Trophoblast cell (in vitro differentiated cells and primary cell): Measurements from ENCODE around the gene RNF144B.

Experiments used
- DNase-seq, 2 donors: peaks; one replicate each; pipeline ENCODE4 v3.0.0-alpha.2; 2016
- H2AFZ ChIP-seq: 2 replicates; pipeline ENCODE4 v1.6.1; 2013; ENCODE audit warnings: low read length, moderate library complexity, mild to moderate bottlenecking; ENCODE audit not compliant: insufficient read depth, poor library complexity
- H2AK5ac ChIP-seq: 2 replicates; pipeline ENCODE4 v1.6.1; 2013; ENCODE audit warnings: mild to moderate bottlenecking, low read length
- H2BK120ac ChIP-seq: 2 replicates; pipeline ENCODE4 v1.6.1; 2013; ENCODE audit warnings: low read length, mild to moderate bottlenecking, moderate library complexity; ENCODE audit not compliant: insufficient read depth, poor library complexity
- H2BK12ac ChIP-seq: 2 replicates; pipeline ENCODE4 v1.6.1; 2013; ENCODE audit warnings: mild to moderate bottlenecking, low read length, moderate library complexity
- H2BK5ac ChIP-seq: 2 replicates; pipeline ENCODE4 v1.6.1; 2013; ENCODE audit warnings: low read length, low read depth, moderate library complexity, mild to moderate bottlenecking; ENCODE audit not compliant: poor library complexity
- H3K14ac ChIP-seq: 2 replicates; pipeline ENCODE4 v1.6.1; 2013; ENCODE audit warnings: mild to moderate bottlenecking, low read length
- H3K18ac ChIP-seq: 2 replicates; pipeline ENCODE4 v1.6.1; 2013; ENCODE audit warnings: mild to moderate bottlenecking, low read length
- H3K23ac ChIP-seq: 2 replicates; pipeline ENCODE4 v1.6.1; 2013; ENCODE audit warnings: low read length
- H3K27ac ChIP-seq: 2 replicates; pipeline ENCODE4 v1.5.1; 2013; ENCODE audit warnings: low read depth, mild to moderate bottlenecking, inconsistent platforms, low read length, moderate library complexity
- H3K27me3 ChIP-seq: 2 replicates; pipeline ENCODE4 v1.6.1; 2013; ENCODE audit warnings: inconsistent platforms, mild to moderate bottlenecking, low read length, moderate library complexity; ENCODE audit not compliant: insufficient read depth
- H3K36me3 ChIP-seq, 2 experiments: 1 replicate in 1 of 2; 2 replicates in 1 of 2; pipeline ENCODE4 v1.6.1; 2013; ENCODE audit warnings: low read length in 2 of 2, mild to moderate bottlenecking in 2 of 2, moderate library complexity in 1 of 2; ENCODE audit not compliant: insufficient read depth in 2 of 2, control insufficient read depth in 1 of 2
- H3K4ac ChIP-seq: 2 replicates; pipeline ENCODE4 v1.6.1; 2013; ENCODE audit warnings: low read depth, mild to moderate bottlenecking, low read length, moderate library complexity
- H3K4me1 ChIP-seq, 2 experiments: 1 replicate in 1 of 2; 2 replicates in 1 of 2; pipeline ENCODE4 v1.6.1; 2013; ENCODE audit warnings: low read length in 2 of 2, mild to moderate bottlenecking in 2 of 2, moderate library complexity in 1 of 2; ENCODE audit not compliant: insufficient read depth in 2 of 2, control insufficient read depth in 1 of 2
- H3K4me2 ChIP-seq: 2 replicates; pipeline ENCODE4 v1.6.1; 2013; ENCODE audit warnings: inconsistent platforms, mild to moderate bottlenecking, low read length, moderate library complexity
- H3K4me3 ChIP-seq: 2 replicates; pipeline ENCODE4 v1.5.1; 2013; ENCODE audit warnings: mild to moderate bottlenecking, low read depth, low read length, inconsistent platforms
- H3K79me1 ChIP-seq: one replicate; pipeline ENCODE4 v1.6.1; 2013; ENCODE audit warnings: low read length
- H3K79me2 ChIP-seq: 2 replicates; pipeline ENCODE4 v1.6.1; 2013; ENCODE audit warnings: low read length, mild to moderate bottlenecking; ENCODE audit not compliant: control insufficient read depth, insufficient read depth, poor library complexity
- H3K9ac ChIP-seq: 2 replicates; pipeline ENCODE4 v1.6.1; 2013; ENCODE audit warnings: mild to moderate bottlenecking, low read length
- H3K9me3 ChIP-seq: 2 replicates; pipeline ENCODE4 v1.6.1; 2013; ENCODE audit warnings: low read depth, mild to moderate bottlenecking, control low read depth, inconsistent platforms, low read length; ENCODE audit not compliant: insufficient read depth
- H4K12ac ChIP-seq: 2 replicates; pipeline ENCODE4 v1.6.1; 2013; ENCODE audit warnings: low read depth, mild to moderate bottlenecking, low read length, moderate library complexity
- H4K8ac ChIP-seq: 2 replicates; pipeline ENCODE4 v1.6.1; 2013; ENCODE audit warnings: low read depth, mild to moderate bottlenecking, low read length, moderate library complexity
- H4K91ac ChIP-seq: one replicate; pipeline ENCODE4 v1.6.1; 2013; ENCODE audit warnings: low read depth, mild to moderate bottlenecking, low read length, moderate library complexity
- WGBS: extraction: QIAGEN DNeasy Blood & Tissue Kit; methylation state at CpG from one replicate; pipeline ENCODE4 v1.1.7; 2013; ENCODE audit warnings: missing lambda C conversion rate; ENCODE audit not compliant: insufficient read length, insufficient coverage; ENCODE audit errors: extremely low coverage; 5-methylcytosine and 5-hydroxymethylcytosine counted together

RNF144B gene

GRCh38 chr6:18432619-18433018, 45.5 kb downstream of the RNF144B start:
- WGBS: no CpG with 5 or more reads among the region's 3 CpGs

GRCh38 chr6:18433059-18433458, 45.9 kb downstream of the RNF144B start:
- Histone ChIP-seq H2BK5ac (no peak overlapping the region), H3K79me2 (no peaks in the 10 kb centered on the region), H4K12ac (no peak overlapping the region), H3K9me3 (no peaks in the 10 kb centered on the region), H2AFZ (no peak overlapping the region), H3K4me3 (no peak overlapping the region), H3K27me3 (no peaks in the 10 kb centered on the region), H4K91ac (no peak overlapping the region), H3K4me1 (peaks cover 0 to 5% of the 10 kb centered on the region in 2 experiments), H2BK120ac (no peak overlapping the region), H3K18ac (no peak overlapping the region), H3K79me1 (no peaks in the 10 kb centered on the region), H3K36me3 (no peaks in the 10 kb centered on the region), H4K8ac (no peak overlapping the region), H3K4me2 (no peak overlapping the region), H3K9ac (no peak overlapping the region), H3K14ac (no peak overlapping the region), H3K4ac (no peak overlapping the region), H2AK5ac (no peak overlapping the region), H3K23ac (no peak overlapping the region), H2BK12ac (no peak overlapping the region), H3K27ac (no peak overlapping the region)
- no CpG with 5 or more reads among the region's 2 CpGs for WGBS
- DNase-seq: no peak

More at GRCh38 chr6:18432619-18433018, 45.5 kb downstream of the RNF144B start:
- no peak overlapping the region for H4K12ac ChIP-seq
- H3K23ac ChIP-seq: no peak overlapping the region
- H3K14ac ChIP-seq: no peak overlapping the region
- H2AK5ac ChIP-seq: no peak overlapping the region
- H3K4ac ChIP-seq: no peak overlapping the region
- DNase-seq: no peak
- no peak overlapping the region for H3K4me3 ChIP-seq
- no peak overlapping the region for H2BK12ac ChIP-seq
- H3K79me1 ChIP-seq: no peaks in the 10 kb centered on the region
- H4K8ac ChIP-seq: no peak overlapping the region
- no peak overlapping the region for H3K27ac ChIP-seq
- H3K9me3 ChIP-seq: no peaks in the 10 kb centered on the region
- no peak overlapping the region for H4K91ac ChIP-seq
- H2BK5ac ChIP-seq: no peak overlapping the region
- H2BK120ac ChIP-seq: no peak overlapping the region
- no peaks in the 10 kb centered on the region for H3K27me3 ChIP-seq
- no peak overlapping the region for H3K4me2 ChIP-seq
- no peaks in the 10 kb centered on the region for H3K79me2 ChIP-seq
- no peak overlapping the region for H3K18ac ChIP-seq
- no peak overlapping the region for H3K9ac ChIP-seq
- peaks cover 0 to 5% of the 10 kb centered on the region in 2 experiments for H3K4me1 ChIP-seq
- no peak overlapping the region for H2AFZ ChIP-seq
- no peaks in the 10 kb centered on the region for H3K36me3 ChIP-seq

GRCh38 chr6:18436341-18436740, 49.2 kb downstream of the RNF144B start:
- Histone ChIP-seq H3K79me2 (no peaks in the 10 kb centered on the region), H4K91ac (no peak overlapping the region), H2BK12ac (no peak overlapping the region), H3K79me1 (no peaks in the 10 kb centered on the region), H2BK120ac (no peak overlapping the region), H3K36me3 (no peaks in the 10 kb centered on the region), H3K14ac (no peak overlapping the region), H3K4me2 (no peak overlapping the region), H4K12ac (no peak overlapping the region), H3K9me3 (no peaks in the 10 kb centered on the region), H2AFZ (no peak overlapping the region), H3K4ac (no peak overlapping the region), H4K8ac (no peak overlapping the region), H3K27me3 (no peaks in the 10 kb centered on the region), H3K4me1 (peaks cover 0 to 5% of the 10 kb centered on the region in 2 experiments), H3K9ac (no peak overlapping the region), H2AK5ac (no peak overlapping the region), H3K4me3 (no peak overlapping the region), H3K27ac (no peak overlapping the region), H3K18ac (no peak overlapping the region), H2BK5ac (no peak overlapping the region), H3K23ac (no peak overlapping the region)
- WGBS: no CpG with 5 or more reads among the region's 3 CpGs
- no peak for DNase-seq

- Histone ChIP-seq H3K79me2 (no peaks in the 10 kb centered on the region), H3K4me1 (peaks cover 0 to 2% of the 10 kb centered on the region in 2 experiments), H3K9ac (no peak overlapping the region), H3K27me3 (no peaks in the 10 kb centered on the region), H4K12ac (no peak overlapping the region), H3K79me1 (no peaks in the 10 kb centered on the region), H2AK5ac (no peak overlapping the region), H3K4me3 (no peak overlapping the region), H3K36me3 (no peaks in the 10 kb centered on the region), H4K91ac (no peak overlapping the region), H3K23ac (no peak overlapping the region), H2BK12ac (no peak overlapping the region), H3K14ac (no peak overlapping the region), H3K9me3 (no peaks in the 10 kb centered on the region), H3K4ac (no peak overlapping the region), H3K4me2 (no peak overlapping the region), H2BK120ac (no peak overlapping the region), H2BK5ac (no peak overlapping the region), H2AFZ (no peak overlapping the region), H4K8ac (no peak overlapping the region), H3K27ac (no peak overlapping the region), H3K18ac (no peak overlapping the region)
- DNase-seq: peak; percentile 48 to 86
Measured at GRCh38 chr6:18439581-18439980, 52.4 kb downstream of the RNF144B start.
